Ishikawa (cell line): ENCODE data around the gene SKAP1.

ENCODE experiments used
- CEBPB ChIP-seq: IDR thresholded peaks from 2 replicates; pipeline ENCODE4 v1.6.1; 2012
- CREB1 ChIP-seq: IDR thresholded peaks from 2 replicates; pipeline ENCODE4 v1.6.1; 2012; ENCODE audit warnings: low read depth
- EGR1 ChIP-seq: IDR thresholded peaks from 2 replicates; pipeline ENCODE4 v1.6.1; 2012
- EP300 ChIP-seq: IDR thresholded peaks from 2 replicates; pipeline ENCODE4 v1.6.1; 2012; ENCODE audit warnings: borderline replicate concordance
- FOXM1 ChIP-seq: IDR thresholded peaks from 2 replicates; pipeline ENCODE4 v1.6.1; 2012; ENCODE audit warnings: low read depth, borderline replicate concordance
- MAX ChIP-seq: IDR thresholded peaks from 2 replicates; pipeline ENCODE4 v1.6.1; 2012
- NFIC ChIP-seq: IDR thresholded peaks from 2 replicates; pipeline ENCODE4 v1.6.1; 2012
- RAD21 ChIP-seq: IDR thresholded peaks from 2 replicates; pipeline ENCODE4 v1.6.1; 2012; ENCODE audit warnings: low read depth
- REST ChIP-seq: IDR thresholded peaks from 2 replicates; pipeline ENCODE4 v1.6.1; 2012; ENCODE audit warnings: low read depth, mild to moderate bottlenecking
- TAF1 ChIP-seq: IDR thresholded peaks from 2 replicates; pipeline ENCODE4 v1.6.1; 2012; ENCODE audit warnings: low read depth, mild to moderate bottlenecking
- TCF12 ChIP-seq: IDR thresholded peaks from 2 replicates; pipeline ENCODE4 v1.6.1; 2012; ENCODE audit warnings: low read depth
- TEAD4 ChIP-seq: IDR thresholded peaks from 2 replicates; pipeline ENCODE4 v1.6.1; 2012
- USF1 ChIP-seq: IDR thresholded peaks from 2 replicates; pipeline ENCODE4 v1.6.1; 2012
- YY1 ChIP-seq: IDR thresholded peaks from 2 replicates; pipeline ENCODE4 v1.6.1; 2012; ENCODE audit warnings: low read depth
- ZBTB7A ChIP-seq: IDR thresholded peaks from 2 replicates; pipeline ENCODE4 v1.6.1; 2012; ENCODE audit warnings: low read depth

Gene SKAP1

GRCh38 chr17:48347177-48347576 is 82.8 kb downstream of the SKAP1 start:
- TF ChIP-seq NFIC (no peak), TCF12 (no peak), TAF1 (no peak), EGR1 (no peak), RAD21 (no peak), FOXM1 (no peak), CEBPB (no peak), CREB1 (no peak), MAX (no peak), REST (no peak), USF1 (no peak)

- TF ChIP-seq RAD21 (no peak), TAF1 (no peak), TCF12 (no peak), ZBTB7A (no peak), EGR1 (no peak), FOXM1 (no peak)
Measured at GRCh38 chr17:48344251-48344650, 85.8 kb downstream of the SKAP1 start.

GRCh38 chr17:48340916-48341315 is 89.1 kb downstream of the SKAP1 start:
- TF ChIP-seq EP300 (no peak), CEBPB (no peak), MAX (no peak), TEAD4 (no peak), YY1 (no peak), EGR1 (no peak), RAD21 (no peak), REST (no peak), CREB1 (no peak), NFIC (no peak), TAF1 (no peak), FOXM1 (no peak), ZBTB7A (no peak), USF1 (no peak), TCF12 (no peak)

GRCh38 chr17:48338720-48339119 is 91.3 kb downstream of the SKAP1 start:
- TF ChIP-seq ZBTB7A, result no peak
- no peak for TF ChIP-seq USF1
- TF ChIP-seq CEBPB, result no peak
- TF ChIP-seq REST, result no peak
- no peak for TF ChIP-seq TCF12
- no peak for TF ChIP-seq CREB1

- no peak for TF ChIP-seq REST
- no peak for TF ChIP-seq EGR1
- no peak for TF ChIP-seq TEAD4
- no peak for TF ChIP-seq CEBPB
- no peak for TF ChIP-seq USF1
- no peak for TF ChIP-seq NFIC
- TF ChIP-seq CREB1, result no peak
- no peak for TF ChIP-seq MAX
- no peak for TF ChIP-seq ZBTB7A
- no peak for TF ChIP-seq FOXM1
- TF ChIP-seq RAD21, result no peak
- no peak for TF ChIP-seq TCF12
- TF ChIP-seq TAF1, result no peak
- TF ChIP-seq YY1, result no peak
- no peak for TF ChIP-seq EP300
Measured at GRCh38 chr17:48336986-48337385, 93.0 kb downstream of the SKAP1 start.
